Measurements from ENCODE around the gene DCC. TPM values are rescaled to one million over a fixed set of nuclear protein-coding genes. Genes with fewer than 3 reads are reported as not detected.

DCC gene
- total and polyA plus RNA-seq, 2 of the 8 experiments (the other 6 are each of a cell fraction or from before 2014, with no cell fraction given) = 0.14 to 1.4 TPM

DNA sequence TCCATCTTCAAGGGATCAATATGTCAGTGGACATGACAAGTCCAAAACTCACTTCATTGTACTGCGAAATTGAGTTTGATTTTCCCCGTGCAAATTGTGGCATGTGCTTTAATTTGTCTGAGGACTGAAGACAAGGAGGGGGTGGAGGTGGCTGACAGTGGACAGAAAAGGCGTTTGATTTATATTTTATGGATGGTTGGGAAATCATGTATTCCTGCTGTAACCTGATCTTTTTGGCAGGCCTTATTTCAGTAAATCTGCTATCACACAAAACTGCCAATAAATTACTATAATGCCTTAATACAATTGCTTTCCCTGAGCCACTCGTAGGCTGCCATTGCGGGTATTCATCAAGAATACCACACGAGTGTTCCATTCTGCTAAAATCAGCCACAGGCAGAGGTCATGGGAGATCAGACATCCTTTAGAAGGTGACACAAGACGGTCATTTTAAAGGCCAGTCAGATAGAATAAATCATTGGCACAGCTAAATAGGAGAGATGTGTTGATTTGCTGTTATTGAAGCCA, 1164.0 kb downstream of the DCC start (continued):
- TF ChIP-seq, protein P1, sequence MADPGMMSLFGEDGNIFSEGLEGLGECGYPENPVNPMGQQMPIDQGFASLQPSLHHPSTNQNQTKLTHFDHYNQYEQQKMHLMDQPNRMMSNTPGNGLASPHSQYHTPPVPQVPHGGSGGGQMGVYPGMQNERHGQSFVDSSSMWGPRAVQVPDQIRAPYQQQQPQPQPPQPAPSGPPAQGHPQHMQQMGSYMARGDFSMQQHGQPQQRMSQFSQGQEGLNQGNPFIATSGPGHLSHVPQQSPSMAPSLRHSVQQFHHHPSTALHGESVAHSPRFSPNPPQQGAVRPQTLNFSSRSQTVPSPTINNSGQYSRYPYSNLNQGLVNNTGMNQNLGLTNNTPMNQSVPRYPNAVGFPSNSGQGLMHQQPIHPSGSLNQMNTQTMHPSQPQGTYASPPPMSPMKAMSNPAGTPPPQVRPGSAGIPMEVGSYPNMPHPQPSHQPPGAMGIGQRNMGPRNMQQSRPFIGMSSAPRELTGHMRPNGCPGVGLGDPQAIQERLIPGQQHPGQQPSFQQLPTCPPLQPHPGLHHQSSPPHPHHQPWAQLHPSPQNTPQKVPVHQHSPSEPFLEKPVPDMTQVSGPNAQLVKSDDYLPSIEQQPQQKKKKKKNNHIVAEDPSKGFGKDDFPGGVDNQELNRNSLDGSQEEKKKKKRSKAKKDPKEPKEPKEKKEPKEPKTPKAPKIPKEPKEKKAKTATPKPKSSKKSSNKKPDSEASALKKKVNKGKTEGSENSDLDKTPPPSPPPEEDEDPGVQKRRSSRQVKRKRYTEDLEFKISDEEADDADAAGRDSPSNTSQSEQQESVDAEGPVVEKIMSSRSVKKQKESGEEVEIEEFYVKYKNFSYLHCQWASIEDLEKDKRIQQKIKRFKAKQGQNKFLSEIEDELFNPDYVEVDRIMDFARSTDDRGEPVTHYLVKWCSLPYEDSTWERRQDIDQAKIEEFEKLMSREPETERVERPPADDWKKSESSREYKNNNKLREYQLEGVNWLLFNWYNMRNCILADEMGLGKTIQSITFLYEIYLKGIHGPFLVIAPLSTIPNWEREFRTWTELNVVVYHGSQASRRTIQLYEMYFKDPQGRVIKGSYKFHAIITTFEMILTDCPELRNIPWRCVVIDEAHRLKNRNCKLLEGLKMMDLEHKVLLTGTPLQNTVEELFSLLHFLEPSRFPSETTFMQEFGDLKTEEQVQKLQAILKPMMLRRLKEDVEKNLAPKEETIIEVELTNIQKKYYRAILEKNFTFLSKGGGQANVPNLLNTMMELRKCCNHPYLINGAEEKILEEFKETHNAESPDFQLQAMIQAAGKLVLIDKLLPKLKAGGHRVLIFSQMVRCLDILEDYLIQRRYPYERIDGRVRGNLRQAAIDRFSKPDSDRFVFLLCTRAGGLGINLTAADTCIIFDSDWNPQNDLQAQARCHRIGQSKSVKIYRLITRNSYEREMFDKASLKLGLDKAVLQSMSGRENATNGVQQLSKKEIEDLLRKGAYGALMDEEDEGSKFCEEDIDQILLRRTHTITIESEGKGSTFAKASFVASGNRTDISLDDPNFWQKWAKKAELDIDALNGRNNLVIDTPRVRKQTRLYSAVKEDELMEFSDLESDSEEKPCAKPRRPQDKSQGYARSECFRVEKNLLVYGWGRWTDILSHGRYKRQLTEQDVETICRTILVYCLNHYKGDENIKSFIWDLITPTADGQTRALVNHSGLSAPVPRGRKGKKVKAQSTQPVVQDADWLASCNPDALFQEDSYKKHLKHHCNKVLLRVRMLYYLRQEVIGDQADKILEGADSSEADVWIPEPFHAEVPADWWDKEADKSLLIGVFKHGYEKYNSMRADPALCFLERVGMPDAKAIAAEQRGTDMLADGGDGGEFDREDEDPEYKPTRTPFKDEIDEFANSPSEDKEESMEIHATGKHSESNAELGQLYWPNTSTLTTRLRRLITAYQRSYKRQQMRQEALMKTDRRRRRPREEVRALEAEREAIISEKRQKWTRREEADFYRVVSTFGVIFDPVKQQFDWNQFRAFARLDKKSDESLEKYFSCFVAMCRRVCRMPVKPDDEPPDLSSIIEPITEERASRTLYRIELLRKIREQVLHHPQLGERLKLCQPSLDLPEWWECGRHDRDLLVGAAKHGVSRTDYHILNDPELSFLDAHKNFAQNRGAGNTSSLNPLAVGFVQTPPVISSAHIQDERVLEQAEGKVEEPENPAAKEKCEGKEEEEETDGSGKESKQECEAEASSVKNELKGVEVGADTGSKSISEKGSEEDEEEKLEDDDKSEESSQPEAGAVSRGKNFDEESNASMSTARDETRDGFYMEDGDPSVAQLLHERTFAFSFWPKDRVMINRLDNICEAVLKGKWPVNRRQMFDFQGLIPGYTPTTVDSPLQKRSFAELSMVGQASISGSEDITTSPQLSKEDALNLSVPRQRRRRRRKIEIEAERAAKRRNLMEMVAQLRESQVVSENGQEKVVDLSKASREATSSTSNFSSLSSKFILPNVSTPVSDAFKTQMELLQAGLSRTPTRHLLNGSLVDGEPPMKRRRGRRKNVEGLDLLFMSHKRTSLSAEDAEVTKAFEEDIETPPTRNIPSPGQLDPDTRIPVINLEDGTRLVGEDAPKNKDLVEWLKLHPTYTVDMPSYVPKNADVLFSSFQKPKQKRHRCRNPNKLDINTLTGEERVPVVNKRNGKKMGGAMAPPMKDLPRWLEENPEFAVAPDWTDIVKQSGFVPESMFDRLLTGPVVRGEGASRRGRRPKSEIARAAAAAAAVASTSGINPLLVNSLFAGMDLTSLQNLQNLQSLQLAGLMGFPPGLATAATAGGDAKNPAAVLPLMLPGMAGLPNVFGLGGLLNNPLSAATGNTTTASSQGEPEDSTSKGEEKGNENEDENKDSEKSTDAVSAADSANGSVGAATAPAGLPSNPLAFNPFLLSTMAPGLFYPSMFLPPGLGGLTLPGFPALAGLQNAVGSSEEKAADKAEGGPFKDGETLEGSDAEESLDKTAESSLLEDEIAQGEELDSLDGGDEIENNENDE (IDR thresholded peaks at IDR 0.05; ENCODE audit: insufficient replicate concordance, low read length) = no peak
- TF ChIP-seq CTBP2 (IDR thresholded peaks at IDR 0.05; ENCODE audit: borderline replicate concordance, insufficient read depth, insufficient read length, low read length) (no peak), CHD1 (IDR thresholded peaks at IDR 0.05; ENCODE audit: low read depth, low read length) (no peak), TEAD4 (IDR thresholded peaks at IDR 0.05; ENCODE audit: low read depth, low read length) (no peak), CREB1 (IDR thresholded peaks at IDR 0.05) (no peak)
- TF ChIP-seq, protein P2, sequence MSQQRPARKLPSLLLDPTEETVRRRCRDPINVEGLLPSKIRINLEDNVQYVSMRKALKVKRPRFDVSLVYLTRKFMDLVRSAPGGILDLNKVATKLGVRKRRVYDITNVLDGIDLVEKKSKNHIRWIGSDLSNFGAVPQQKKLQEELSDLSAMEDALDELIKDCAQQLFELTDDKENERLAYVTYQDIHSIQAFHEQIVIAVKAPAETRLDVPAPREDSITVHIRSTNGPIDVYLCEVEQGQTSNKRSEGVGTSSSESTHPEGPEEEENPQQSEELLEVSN (IDR thresholded peaks at IDR 0.05) = no peak
- TF ChIP-seq, protein P3, sequence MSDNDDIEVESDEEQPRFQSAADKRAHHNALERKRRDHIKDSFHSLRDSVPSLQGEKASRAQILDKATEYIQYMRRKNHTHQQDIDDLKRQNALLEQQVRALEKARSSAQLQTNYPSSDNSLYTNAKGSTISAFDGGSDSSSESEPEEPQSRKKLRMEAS (IDR thresholded peaks at IDR 0.05) = no peak

Data from H1 (cell line).